RWPE1 (cell line): ENCODE data around the gene TACR2.

Source experiments
- CTCF ChIA-PET: fragments of 350-600 bp; sonication (Branson Sonifier 250); formaldehyde crosslinking; extraction: SDS; loops from one replicate; lab custom pipeline; 2021; lab: Yijun Ruan, JAX
- POLR2A ChIA-PET: fragments of 400-600 bp; formaldehyde crosslinking; extraction: SDS; loops from one replicate; lab custom pipeline; 2020; ENCODE audit warnings: antibody characterized with exemption; ENCODE audit not compliant: low non-redundant PET; lab: Yijun Ruan, JAX
- DNase-seq: peaks from one replicate; pipeline ENCODE4 v3.0.0; 2012; ENCODE audit warnings: low spot score
- H3K27ac ChIP-seq: fragments of 450-650 bp; 2 replicates; pipeline ENCODE4 v1.5.1; 2017
- TF ChIP-seq, protein P1 (sequence below): fragments of 450-650 bp; conservative IDR thresholded peaks from 2 replicates; pipeline ENCODE4 v1.5.1; 2017; ENCODE audit warnings: low read depth, mild to moderate bottlenecking

Gene TACR2

DNA sequence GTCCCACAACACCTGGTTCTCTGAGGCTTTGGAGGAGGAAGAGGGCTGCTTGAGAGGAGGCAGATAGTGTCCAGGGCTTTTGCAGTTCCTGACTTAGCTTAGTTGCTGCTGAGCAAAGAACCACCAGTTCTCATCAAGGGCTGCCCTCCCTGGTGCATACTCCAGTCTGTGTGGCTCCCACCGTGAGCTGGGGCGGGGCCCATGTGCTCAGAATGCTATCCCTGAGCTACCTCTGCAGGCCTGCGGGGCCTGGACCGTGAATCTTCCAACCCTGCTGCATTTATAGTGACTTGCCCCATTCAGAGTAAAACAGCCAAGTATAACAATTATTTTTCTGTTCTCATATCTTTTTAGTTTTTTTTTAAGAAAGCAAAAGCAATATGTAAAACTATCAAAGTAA is 49.2 kb downstream of the TACR2 start:
- ChIA-PET POLR2A (no interaction called here), CTCF (interaction anchor here (0.7 kb wide), 1 partner anchor 134 kb away, joined by 3 read pairs; no protein-coding TSS in a partner anchor)
- peak overlapping the region; percentile 51 for H3K27ac ChIP-seq
- no peak for DNase-seq
- TF ChIP-seq, protein P1, sequence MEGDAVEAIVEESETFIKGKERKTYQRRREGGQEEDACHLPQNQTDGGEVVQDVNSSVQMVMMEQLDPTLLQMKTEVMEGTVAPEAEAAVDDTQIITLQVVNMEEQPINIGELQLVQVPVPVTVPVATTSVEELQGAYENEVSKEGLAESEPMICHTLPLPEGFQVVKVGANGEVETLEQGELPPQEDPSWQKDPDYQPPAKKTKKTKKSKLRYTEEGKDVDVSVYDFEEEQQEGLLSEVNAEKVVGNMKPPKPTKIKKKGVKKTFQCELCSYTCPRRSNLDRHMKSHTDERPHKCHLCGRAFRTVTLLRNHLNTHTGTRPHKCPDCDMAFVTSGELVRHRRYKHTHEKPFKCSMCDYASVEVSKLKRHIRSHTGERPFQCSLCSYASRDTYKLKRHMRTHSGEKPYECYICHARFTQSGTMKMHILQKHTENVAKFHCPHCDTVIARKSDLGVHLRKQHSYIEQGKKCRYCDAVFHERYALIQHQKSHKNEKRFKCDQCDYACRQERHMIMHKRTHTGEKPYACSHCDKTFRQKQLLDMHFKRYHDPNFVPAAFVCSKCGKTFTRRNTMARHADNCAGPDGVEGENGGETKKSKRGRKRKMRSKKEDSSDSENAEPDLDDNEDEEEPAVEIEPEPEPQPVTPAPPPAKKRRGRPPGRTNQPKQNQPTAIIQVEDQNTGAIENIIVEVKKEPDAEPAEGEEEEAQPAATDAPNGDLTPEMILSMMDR, result no peak

DNA sequence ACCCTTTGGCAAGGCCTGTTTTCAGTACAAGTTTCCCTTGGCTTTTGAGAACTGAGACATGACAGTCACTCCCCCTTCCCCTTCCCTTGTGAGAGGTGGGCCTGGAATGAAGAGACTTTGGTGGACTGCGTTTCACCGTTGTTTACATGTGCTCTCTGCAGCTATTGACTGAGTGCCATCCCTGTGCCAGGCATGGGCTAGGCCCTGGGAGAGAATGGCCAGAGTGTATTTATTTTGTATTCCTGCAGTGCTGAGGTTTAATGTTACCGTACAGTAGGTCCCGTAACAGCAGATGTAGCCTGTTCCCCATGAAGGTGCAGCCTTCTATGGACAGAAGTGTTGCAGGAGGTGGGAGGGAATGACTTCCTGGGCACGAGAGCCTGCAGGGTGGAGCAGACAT is 50.0 kb downstream of the TACR2 start:
- DNase-seq, result no peak
- ChIA-PET CTCF (interaction anchor here (0.5 kb wide), 1 partner anchor 124 kb away, joined by 3 read pairs; no protein-coding TSS in a partner anchor), POLR2A (interaction anchor here (0.6 kb wide), 1 partner anchor 107 kb away, joined by 3 read pairs; no protein-coding TSS in a partner anchor)
- peak overlapping the region; percentile 51 for H3K27ac ChIP-seq
- TF ChIP-seq, protein P1, result no peak

DNA sequence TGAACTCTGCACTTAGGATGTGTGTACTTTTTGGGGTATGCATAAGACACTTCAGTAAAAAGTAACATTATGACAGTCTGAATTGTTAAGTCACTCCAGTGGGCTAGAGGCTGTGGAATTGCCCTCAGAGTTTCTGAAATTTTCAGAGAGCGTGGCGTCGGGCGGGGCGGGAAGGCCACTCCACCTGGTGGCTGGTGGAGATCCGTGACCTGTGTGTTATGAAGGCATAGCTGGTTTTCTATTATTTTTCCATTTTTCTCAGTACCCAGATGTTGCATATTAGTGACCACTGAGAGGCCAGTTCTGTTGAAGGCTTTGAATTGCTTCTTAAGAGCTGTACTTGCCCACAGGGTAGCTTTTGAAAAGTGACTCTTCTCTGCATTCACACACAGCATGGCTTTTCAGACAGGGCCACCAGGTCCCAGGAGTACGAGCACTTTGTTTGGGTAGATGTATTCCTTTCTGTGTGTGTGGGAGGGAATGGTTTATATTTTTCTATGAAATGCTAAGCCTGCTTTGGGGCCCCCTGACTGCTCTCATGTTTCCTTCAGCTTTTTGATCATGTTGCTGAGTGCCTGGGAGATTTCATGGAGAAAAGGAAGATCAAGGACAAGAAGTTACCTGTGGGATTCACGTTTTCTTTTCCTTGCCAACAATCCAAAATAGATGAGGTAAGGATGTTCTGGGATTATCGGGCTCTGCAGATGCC is 52.3 kb downstream of the TACR2 start:
- TF ChIP-seq, protein P1, result no peak
- H3K27ac ChIP-seq, result peak overlapping the region; percentile 36
- POLR2A ChIA-PET, result no interaction called here
- no peak for DNase-seq
- CTCF ChIA-PET, result interaction anchor here (0.6 to 0.7 kb wide), 2 partner anchors 125 to 934 kb away, joined by 3 to 5 read pairs; no protein-coding TSS in a partner anchor

DNA sequence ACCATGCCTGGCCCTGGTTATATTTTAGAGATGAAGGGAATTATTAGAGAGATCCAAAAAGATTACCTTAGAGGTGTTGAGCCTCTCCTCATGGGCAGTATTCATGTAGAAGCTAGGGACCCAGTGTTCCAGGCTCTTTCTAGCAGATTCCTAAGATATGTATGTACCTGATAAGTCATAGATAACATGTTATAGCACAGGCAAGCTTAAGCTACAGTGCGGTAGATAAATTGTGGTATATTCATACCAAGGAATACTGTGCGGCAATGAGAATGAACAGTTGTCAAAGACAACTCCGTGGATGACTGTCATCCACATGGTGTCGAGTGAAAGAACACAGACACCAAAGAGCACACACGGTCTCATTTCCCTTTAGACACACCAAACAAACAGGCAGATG is 53.1 kb downstream of the TACR2 start:
- CTCF ChIA-PET, result interaction anchor here (0.6 to 1.2 kb wide), 2 partner anchors 29 to 124 kb away, joined by 3 to 5 read pairs; no protein-coding TSS in a partner anchor
- TF ChIP-seq, protein P1, result no peak
- POLR2A ChIA-PET, result no interaction called here
- DNase-seq, result no peak
- peak overlapping the region; percentile 72 for H3K27ac ChIP-seq

DNA sequence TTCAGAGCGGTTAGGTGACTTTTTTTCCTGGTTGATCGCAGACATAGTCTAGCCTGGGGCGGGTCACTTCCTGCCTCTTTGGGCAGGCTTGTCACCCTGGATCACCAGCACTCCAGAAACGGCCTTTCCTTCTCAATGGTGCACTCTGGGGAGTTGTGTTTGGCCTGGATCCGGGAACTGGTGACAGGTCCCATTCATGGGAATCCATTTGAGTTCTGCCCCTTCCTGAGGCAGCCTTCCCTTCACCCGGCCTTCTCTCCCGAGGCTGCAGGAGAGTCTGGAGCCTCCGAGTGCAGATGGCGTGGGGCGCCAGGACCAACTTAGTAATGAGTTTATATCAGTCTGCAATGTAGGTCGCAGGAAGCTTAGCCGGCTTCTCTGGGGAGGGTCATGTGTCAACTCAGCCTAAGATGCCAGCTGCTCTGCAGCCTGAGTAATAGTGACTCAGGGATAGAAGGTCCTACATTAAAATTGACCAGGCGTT is 54.2 kb downstream of the TACR2 start:
- peak overlapping the region; percentile 72 for H3K27ac ChIP-seq
- POLR2A ChIA-PET, result interaction anchor here (0.6 kb wide), 1 partner anchor 10 kb away, joined by 3 read pairs; no protein-coding TSS in a partner anchor
- peak; percentile 60 for DNase-seq
- CTCF ChIA-PET, result interaction anchor here (0.6 to 1.2 kb wide), 4 partner anchors 11 to 34 kb away, joined by 3 to 4 read pairs (median 4); no protein-coding TSS in a partner anchor
- TF ChIP-seq, protein P1, result no peak

DNA sequence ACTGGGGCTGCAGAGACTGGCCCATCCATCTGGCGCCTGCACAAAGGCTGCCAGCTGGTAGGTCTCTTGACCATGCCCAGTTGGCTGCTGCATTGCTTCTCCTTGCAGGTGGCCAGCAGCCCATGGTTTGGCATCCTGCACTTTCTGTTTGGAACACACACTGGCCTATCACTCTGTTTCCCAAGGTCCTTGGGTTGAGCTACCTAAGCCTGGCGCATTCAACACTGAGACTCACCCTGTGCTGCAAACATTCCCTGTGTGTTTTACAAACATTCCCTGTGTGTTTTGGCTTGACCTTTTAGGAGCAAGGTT is 55.5 kb downstream of the TACR2 start:
- ChIA-PET POLR2A (no interaction called here), CTCF (interaction anchor here (0.7 kb wide), 1 partner anchor 40 kb away, joined by 4 read pairs; no protein-coding TSS in a partner anchor)
- TF ChIP-seq, protein P1, result no peak
- H3K27ac ChIP-seq, result peak overlapping the region; percentile 87
- DNase-seq, result no peak
